ENCODE measurements around the gene TNNC1. TPM values are rescaled to one million over a fixed set of nuclear protein-coding genes. Genes with fewer than 3 reads are reported as not detected.

TNNC1 gene
- 10 to 100 TPM in 1 of 4 donors, 1 to 10 TPM in 3; 6.6 to 11.1 (median 7.0) TPM for polyA plus RNA-seq (ENCODE audit: insufficient read length in 4 of 4)

DNA sequence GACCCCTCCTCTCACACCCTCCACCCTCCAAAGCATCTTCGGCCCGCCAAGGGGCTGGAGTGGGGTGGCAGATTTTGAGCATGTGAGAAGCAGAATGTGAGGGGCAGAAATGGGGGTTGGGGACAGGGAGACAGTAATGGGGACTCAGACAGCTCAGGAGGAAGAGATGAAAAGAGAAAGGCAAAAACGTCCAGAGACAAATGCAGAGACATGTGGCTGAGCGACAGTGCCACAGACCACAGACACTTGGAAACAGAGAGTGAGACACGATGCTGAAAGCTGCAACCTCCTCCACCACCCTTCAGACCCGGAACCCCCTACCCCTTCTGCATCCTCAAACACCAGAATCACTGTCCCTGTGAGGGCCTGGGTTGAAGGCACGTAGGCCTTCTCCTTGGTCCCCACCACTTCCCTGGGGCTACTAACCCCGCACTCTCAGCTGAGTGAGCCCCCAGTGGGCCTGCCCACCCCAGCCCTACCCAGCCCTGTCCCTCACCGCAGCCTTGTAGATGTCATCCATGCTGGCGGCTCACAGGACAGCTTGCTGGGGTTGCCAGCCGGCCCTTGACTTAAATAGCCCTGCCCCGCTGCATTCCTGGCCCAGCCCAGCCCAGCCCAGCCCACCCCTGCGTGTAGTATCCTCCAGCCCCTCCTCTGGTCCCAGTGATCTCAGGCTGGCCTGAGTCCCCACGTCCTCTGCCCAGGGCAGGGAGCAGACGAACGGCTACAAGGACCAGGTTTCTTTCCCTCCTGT, at the start of gene TNNC1:
Gene TNNC1 (minus strand): TSS at position 546 of the 754 bp plus-strand sequence. CDS start 26 bp downstream, at position 520.
- no peak for DNase-seq (ENCODE audit: low read depth in 4 of 4, low spot score in 3 of 4)

DNA sequence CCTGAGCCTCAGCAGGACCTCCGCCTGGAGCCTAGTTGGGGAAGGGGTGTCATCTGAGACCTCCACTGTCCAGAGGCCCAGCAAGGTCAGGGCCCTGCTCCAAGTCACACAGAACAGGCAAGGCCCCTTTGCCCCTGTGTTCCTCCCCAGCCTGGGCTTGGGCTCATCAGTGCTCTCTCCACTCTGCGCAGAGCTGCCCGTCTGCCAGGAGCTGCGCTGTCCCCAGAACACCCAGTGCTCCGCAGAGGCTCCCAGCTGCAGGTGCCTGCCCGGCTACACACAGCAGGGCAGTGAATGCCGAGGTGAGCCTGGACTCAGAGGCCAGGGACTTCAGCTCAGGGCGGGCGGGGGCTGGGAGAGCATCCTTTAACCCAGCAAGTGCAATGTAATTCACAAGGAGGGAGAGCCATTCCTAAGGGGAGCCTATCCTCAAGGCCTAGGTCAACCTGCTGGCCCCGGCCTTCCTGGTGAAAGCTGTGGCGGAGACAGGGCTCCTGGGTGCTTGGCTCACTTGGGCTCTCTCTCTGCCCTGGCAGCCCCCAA, 49.0 kb upstream of the TNNC1 start:
- DNase-seq (ENCODE audit: low read depth in 4 of 4, low spot score in 3 of 4): no peak

DNA sequence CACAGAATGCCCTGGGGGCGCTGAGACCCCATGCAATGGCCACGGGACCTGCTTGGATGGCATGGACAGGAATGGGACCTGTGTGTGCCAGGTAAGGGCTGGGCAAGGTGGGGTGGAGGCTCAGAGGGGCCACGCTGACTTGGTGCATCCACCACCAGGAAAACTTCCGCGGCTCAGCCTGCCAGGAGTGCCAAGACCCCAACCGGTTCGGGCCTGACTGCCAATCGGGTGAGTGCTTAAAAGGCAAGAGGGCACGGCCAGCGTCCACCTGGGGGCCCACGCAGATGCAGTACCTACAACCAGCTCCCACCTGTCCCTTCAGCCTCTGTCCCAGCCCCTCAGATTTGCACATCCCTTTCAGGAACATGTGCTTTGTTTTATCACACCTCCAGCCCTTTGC, 48.2 kb upstream of the TNNC1 start:
- no peak for DNase-seq (ENCODE audit: low read depth in 4 of 4, low spot score in 3 of 4)

DNA sequence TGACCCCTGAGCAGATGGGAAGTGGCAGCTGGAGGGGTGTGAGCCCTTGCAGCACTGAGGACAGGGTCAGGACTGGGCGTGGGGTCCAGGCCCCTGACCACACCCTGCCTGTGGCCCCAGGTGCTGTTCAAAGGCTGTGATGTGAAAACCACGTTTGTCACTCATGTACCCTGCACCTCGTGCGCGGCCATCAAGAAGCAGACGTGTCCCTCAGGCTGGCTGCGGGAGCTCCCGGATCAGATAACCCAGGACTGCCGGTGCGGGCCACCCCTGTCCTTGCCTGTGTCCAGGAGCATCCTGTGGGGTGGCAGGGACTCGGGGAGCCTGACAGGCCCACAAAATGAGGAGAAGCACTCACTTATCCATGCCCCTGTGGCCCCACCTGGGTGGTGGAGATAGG, 47.2 kb upstream of the TNNC1 start:
- DNase-seq (ENCODE audit: low read depth in 4 of 4, low spot score in 3 of 4): no peak

DNA sequence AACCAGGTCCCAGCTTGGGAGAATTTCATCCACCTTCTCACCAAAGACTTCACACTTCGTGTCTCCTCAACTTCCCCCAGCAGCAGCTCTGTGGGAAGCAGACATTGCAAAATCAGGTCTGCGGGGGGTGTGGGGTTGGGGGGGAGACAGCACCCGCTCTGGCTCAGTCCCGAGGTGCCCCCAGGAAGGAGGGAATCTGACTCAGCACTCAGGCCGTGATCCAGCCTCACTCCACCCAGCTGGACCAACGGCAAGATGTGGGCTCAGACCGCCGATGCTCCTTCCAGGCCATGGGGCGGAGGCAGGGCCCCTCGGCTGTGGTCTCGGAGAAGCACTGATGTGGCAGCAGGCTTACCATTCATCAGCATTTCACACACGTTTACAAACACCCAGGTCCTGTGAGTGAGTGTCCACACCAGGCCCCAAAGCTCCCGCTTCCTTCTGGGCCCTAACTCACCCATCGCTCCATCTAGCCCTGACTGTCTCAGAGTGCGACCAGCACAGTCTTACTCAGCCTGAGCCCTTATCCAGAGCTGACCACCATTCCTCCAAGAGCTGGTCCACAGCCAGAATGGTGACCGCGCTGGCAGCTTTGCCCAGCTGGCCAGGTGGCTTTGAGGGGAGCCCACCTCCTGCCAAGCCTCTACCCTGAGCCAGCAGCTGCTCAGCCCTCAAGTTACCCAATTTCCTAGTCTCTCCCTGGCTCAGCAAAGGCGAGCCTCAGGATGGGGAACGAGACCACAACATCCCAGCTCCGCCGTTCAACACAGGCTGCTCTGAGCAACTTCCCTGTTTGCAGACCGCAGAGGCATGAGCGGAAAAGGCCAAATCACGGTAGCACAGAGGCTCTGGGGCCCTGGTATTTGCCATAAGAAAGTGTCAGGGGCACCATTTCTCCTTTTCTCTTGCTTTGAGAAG, 44.6 kb upstream of the TNNC1 start:
- DNase-seq (ENCODE audit: low read depth in 4 of 4, low spot score in 3 of 4): no peak

DNA sequence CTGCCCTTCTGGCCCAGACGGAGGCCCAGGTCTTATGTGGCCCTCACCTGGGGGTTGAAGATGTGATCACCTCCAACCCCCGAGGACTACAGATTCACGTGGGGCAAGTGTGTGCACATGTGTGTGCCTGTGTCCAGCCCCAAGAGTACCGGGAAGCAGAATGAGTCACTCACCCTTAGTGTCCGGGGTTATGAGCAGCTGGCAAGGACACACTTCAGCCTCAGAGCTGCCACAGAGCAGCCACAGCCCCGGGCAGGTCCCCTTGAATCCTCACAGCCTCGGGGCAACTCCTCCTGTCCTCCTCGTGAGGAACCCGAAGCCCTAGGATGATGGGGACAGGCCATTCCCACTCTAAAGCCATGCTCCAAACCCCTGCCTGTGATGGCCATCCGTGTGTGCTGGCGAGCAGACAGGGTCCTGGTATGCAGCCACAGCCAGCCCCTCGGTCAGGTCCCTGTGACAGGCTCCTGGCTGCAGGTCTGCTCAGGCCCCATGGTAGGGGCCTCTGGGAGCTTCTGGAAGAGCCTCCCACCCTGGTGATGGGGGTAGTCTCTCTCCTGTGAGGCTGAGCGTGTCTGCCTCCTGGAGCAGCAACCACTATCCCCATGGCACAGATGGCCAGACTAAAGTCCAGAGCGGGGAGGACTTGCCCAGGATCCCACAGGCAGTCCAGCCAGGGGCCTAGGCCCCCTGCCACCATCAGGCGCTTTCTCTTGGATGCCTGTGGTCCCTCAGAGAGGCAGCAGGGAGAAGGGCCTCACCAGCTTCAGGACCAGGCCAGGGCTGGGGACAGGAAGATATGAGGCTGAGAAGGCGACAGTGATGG, 42.1 kb upstream of the TNNC1 start:
- no peak for DNase-seq (ENCODE audit: low read depth in 4 of 4, low spot score in 3 of 4)

DNA sequence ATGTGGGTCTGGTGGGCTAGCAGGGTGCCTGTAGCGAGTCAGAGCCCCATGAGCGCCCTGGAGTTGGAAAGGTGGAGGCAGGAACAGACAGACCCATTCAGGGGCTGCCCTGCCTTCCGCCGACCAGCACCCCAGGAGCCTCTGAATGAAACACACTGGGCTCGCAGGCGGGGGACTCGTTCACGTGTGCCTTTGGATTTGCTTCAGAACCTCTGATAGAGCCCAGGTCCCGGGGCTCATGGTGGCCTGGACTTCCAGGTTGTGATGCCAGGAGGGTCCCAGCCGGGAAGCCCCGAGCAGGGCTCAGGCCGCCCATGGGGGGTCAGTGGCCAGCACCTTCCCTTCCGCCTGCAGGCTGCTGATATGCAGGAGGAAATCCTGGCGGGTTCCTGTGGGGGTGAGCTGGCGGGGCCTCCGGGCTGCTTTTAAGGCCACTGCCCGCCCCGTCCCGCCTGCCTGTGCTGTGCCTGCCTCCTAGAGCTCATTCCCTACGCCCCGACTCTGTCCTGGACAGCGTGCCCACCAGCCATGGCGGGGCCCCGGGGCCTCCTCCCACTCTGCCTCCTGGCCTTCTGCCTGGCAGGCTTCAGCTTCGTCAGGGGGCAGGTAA, 41.1 kb upstream of the TNNC1 start, which contains the start of gene STAB1:
Gene STAB1 (plus strand): TSS at position 453 of the 610 bp plus-strand sequence. CDS start 76 bp downstream, at position 529.
- DNase-seq (ENCODE audit: low read depth in 4 of 4, low spot score in 3 of 4): no peak

DNA sequence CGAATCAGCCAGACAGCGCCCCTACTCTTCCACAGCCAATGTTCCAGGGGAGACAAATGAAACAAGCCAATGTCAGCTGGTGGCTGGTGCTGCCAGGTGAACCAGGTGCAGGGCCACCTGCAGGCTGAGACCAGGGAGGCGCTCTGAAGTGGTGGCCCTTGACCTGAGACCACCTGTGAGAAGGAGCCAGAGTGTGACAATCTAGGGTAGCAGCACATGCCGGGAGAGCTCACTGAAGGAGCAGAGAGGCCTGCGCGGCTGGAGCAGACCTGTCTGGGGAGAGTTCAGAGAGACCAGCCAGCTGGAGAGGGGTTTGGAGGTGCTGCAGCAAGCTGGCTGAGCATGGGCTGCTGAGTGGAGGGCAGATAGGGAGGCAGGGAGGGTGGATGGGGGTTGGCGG, 40.6 kb upstream of the TNNC1 start:
- no peak for DNase-seq (ENCODE audit: low read depth in 4 of 4, low spot score in 3 of 4)

DNA sequence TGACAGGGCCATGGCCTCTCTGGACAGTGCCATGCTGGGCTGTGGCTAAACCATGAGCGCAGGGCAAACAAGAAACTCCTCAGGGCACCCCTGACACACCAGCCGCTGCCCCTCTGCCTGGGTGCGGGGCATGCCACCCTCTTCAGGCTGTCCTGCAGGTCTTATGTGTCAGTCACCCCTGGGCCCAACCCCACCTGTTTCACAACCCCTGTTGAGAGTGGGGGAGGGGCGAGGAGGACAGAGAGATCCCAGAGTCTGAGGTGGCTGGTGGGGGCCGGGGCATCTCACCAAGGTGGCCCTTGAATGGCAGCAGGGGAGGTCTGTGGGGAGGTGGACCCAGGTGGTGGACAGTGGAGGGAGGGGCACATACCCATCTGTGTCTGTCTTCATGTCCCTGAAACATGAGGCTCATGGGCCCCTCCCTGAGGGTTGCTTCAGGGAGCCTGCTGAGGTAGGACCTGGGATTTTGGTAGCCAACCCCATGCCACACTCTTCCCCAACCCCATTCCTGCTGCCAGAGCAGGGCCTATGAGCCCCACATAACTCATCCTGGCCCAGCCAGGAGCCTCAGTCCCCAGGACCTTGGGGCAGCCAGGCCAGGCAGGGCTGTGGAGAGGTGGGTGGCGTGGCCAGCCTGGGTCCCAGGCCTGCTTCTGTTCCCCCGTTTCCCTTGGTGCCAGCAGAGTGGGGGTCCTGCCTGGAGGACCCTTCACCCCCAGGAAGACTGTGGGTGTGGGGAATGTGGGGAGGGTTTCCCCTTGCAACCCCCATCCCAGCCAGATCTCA, 39.6 kb upstream of the TNNC1 start:
- no peak for DNase-seq (ENCODE audit: low read depth in 4 of 4, low spot score in 3 of 4)

DNA sequence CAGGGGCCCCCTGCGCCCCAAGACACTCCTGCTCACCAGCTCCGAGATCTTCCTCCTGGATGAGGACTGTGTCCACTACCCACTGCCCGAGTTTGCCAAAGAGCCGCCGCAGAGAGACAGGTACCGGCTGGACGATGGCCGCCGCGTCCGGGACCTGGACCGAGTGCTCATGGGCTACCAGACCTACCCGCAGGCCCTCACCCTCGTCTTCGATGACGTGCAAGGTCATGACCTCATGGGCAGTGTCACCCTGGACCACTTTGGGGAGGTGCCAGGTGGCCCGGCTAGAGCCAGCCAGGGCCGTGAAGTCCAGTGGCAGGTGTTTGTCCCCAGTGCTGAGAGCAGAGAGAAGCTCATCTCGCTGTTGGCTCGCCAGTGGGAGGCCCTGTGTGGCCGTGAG, 38.2 kb upstream of the TNNC1 start:
- no peak for DNase-seq (ENCODE audit: low read depth in 4 of 4, low spot score in 3 of 4)

DNA sequence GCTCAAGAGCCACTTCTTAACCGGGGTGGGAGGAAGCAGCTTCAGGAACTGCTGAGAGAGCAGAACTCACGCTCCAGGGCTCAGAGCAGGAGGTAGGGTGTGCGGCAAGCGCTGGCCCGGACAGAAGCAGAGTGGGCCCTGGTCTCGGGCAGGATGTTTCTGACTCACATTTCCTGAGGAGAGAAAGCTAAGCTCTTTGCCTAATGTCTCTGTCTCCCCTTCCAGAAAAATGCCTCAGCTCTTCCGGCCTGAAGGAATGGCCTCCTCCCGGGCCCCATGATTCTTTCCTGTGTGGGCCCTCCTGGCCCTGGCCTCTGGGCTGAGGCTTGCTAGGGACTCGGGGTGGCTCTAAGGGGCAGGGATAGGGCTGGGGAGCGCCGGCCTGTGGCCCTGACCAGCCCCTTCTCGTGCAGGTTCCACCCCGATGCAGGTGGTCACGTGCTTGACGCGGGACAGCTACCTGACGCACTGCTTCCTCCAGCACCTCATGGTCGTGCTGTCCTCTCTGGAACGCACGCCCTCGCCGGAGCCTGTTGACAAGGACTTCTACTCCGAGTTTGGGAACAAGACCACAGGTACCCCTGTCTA, 37.2 kb upstream of the TNNC1 start:
- no peak for DNase-seq (ENCODE audit: low read depth in 4 of 4, low spot score in 3 of 4)

DNA sequence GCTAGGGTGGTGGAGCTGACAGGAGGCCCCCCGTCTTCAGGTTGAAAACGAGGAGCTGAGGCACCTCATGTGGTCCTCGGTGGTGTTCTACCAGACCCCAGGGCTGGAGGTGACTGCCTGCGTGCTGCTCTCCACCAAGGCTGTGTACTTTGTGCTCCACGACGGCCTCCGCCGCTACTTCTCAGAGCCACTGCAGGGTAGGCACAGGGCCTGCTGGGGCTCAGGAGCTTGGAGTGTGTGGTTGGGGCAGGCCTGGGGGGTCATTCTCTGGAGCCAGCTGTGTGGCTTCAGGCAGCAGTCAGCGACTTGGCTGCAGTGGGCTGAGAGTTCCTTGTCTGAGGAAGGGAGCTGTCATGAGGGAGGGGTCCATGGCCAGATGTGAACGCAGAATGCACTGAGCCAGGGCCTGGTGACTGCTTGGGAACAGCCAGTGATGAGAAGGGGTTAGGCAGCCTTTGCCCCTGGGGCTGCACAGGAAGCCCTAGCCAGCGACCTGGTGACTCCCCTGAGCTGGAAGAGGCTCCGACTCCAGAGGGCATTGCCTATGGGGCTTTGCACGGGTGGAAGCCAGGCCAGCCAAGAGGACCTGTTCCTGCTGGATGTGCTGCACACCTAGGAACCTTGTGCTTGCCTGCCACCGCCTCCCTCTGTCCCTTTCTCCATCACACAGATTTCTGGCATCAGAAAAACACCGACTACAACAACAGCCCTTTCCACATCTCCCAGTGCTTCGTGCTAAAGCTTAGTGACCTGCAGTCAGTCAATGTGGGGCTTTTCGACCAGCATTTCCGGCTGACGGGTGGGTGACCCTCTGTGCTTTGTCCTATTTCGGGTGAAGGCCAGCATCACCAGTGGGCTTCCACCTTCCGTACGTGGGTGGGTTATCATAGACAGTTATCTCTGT, 36.4 kb upstream of the TNNC1 start:
- no peak for DNase-seq (ENCODE audit: low read depth in 4 of 4, low spot score in 3 of 4)

DNA sequence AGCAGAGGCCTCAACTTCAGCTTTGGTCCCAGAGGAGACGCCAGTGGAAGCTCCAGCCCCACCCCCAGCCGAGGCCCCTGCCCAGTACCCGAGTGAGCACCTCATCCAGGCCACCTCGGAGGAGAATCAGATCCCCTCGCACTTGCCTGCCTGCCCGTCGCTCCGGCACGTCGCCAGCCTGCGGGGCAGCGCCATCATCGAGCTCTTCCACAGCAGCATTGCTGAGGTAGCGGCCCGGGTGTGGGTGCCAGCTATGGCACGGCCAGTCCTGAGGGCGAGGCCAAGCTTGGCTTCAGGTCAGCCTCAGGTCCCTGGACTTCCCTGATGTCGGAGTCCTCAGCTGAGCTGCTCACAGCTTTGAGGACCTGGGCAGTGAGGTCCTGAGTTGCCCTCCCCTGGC, 35.6 kb upstream of the TNNC1 start:
- no peak for DNase-seq (ENCODE audit: low read depth in 4 of 4, low spot score in 3 of 4)

DNA sequence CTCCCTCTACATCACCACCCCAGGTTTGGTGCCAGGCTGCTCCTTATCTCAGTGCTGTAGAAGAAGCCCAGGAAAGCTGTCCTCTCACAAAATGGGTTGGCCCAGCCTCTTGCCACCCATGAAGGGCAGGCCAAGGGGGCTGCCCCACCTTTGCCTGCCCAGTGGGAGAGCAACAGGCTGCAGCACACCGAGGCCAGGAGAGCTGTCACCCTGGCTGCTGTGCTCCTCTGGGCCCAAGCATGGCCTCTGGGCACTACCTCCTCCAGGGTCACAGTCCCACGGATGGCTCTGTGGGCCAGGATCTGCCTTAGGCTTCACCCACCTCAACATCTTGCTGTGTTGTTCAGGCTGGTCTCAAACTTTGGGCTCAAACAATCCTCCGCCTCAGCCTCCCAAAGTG, 34.9 kb upstream of the TNNC1 start:
- no peak for DNase-seq (ENCODE audit: low read depth in 4 of 4, low spot score in 3 of 4)

DNA sequence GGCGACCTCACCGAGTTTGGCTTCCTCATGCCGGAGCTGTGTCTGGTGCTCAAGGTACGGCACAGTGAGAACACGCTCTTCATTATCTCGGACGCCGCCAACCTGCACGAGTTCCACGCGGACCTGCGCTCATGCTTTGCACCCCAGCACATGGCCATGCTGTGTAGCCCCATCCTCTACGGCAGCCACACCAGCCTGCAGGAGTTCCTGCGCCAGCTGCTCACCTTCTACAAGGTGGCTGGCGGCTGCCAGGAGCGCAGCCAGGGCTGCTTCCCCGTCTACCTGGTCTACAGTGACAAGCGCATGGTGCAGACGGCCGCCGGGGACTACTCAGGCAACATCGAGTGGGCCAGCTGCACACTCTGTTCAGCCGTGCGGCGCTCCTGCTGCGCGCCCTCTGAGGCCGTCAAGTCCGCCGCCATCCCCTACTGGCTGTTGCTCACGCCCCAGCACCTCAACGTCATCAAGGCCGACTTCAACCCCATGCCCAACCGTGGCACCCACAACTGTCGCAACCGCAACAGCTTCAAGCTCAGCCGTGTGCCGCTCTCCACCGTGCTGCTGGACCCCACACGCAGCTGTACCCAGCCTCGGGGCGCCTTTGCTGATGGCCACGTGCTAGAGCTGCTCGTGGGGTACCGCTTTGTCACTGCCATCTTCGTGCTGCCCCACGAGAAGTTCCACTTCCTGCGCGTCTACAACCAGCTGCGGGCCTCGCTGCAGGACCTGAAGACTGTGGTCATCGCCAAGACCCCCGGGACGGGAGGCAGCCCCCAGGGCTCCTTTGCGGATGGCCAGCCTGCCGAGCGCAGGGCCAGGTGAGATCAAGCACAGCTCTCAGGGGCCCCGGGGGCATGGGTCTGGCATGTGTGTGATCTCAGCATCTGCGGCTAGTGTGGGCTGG, 34.2 kb upstream of the TNNC1 start:
- no peak for DNase-seq (ENCODE audit: low read depth in 4 of 4, low spot score in 3 of 4)

DNA sequence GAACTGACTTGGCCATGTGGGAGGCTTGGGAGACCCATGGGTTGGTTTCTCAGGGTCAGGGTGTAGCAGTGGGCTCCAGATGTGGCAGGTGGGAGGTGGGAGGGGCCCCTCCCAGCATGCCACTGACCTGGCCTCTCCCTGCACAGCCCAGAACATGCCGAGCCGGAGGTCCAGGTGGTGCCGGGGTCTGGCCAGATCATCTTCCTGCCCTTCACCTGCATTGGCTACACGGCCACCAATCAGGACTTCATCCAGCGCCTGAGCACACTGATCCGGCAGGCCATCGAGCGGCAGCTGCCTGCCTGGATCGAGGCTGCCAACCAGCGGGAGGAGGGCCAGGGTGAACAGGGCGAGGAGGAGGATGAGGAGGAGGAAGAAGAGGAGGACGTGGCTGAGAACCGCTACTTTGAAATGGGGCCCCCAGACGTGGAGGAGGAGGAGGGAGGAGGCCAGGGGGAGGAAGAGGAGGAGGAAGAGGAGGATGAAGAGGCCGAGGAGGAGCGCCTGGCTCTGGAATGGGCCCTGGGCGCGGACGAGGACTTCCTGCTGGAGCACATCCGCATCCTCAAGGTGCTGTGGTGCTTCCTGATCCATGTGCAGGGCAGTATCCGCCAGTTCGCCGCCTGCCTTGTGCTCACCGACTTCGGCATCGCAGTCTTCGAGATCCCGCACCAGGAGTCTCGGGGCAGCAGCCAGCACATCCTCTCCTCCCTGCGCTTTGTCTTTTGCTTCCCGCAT, 33.4 kb upstream of the TNNC1 start:
- no peak for DNase-seq (ENCODE audit: low read depth in 4 of 4, low spot score in 3 of 4)
